CD4-positive, CD25-positive, alpha-beta regulatory T cell (primary cell): ENCODE measurements around the gene PEG3. TPM values are rescaled to one million over a fixed set of nuclear protein-coding genes. Genes with fewer than 3 reads are reported as not detected.

ENCODE experiments used
- polyA plus RNA-seq, 4 donors: library from polyadenylated mRNA; unstranded; fragments of 300-500 nt; fragmentation: Illumina TruSeq; gene quantifications; one replicate each; pipeline ENCODE4 v1.2.3, GENCODE V29; 2021
- total RNA-seq: library from RNA; stranded (reverse); gene quantifications from one replicate; pipeline ENCODE4 v1.2.3, GENCODE V29; 2022

PEG3 gene
- total and polyA plus RNA-seq, 5 donors from 2014 or later: 0.17 to 0.34 TPM; not detected in 3

Other genes starting within 250 kb of the PEG3 start
- gene ZNF71, start 245.4 kb downstream of the PEG3 start, total RNA-seq: 3.3 TPM
- gene ZNF71, start 245.4 kb downstream of the PEG3 start, polyA plus RNA-seq: 10 to 100 TPM in 2 of 4 donors, 1 to 10 TPM in 2; 6.9 to 11.4 (median 10.1) TPM
- not detected for gene SMIM17, start 197.6 kb downstream of the PEG3 start, total RNA-seq
- gene SMIM17, start 197.6 kb downstream of the PEG3 start, polyA plus RNA-seq: under 1 TPM in 1 of 4 donors, not detected in 3; 0.45 TPM
- 0.15 TPM for gene ZNF835, start 169.0 kb downstream of the PEG3 start, total RNA-seq
- 1 to 10 TPM in 2 of 4 donors, under 1 TPM in 2; 0.60 to 5.6 (median 2.8) TPM for gene ZNF835, start 169.0 kb downstream of the PEG3 start, polyA plus RNA-seq
- gene ZIM2, start within 50 bp of the PEG3 start, total RNA-seq: not detected
- not detected for gene ZIM2, start within 50 bp of the PEG3 start, polyA plus RNA-seq